H9 (cell line): ENCODE data around the gene MTRF1. TPM values are rescaled to one million over a fixed set of nuclear protein-coding genes. Genes with fewer than 3 reads are reported as not detected.

Experiments
- DNase-seq: peaks from one replicate; pipeline ENCODE4 v3.0.0-alpha.2; 2017
- H2AFZ ChIP-seq: one replicate; pipeline ENCODE4 v1.6.1; 2013; ENCODE audit warnings: mild to moderate bottlenecking, low read length, control low read depth, moderate library complexity
- H2AK5ac ChIP-seq: 2 replicates; pipeline ENCODE4 v1.6.1; 2013; ENCODE audit warnings: low read length, control low read depth, mixed read lengths; ENCODE audit not compliant: insufficient read length
- H2BK120ac ChIP-seq: one replicate; pipeline ENCODE4 v1.6.1; 2013; ENCODE audit warnings: low read depth, mild to moderate bottlenecking, low read length, control low read depth, inconsistent platforms; ENCODE audit not compliant: poor library complexity, severe bottlenecking
- H2BK12ac ChIP-seq: 2 replicates; pipeline ENCODE4 v1.6.1; 2013; ENCODE audit warnings: low read length, control low read depth, mixed read lengths, low read depth; ENCODE audit not compliant: insufficient read length
- H2BK15ac ChIP-seq: 2 replicates; pipeline ENCODE4 v1.6.1; 2013; ENCODE audit warnings: low read depth, low read length, control low read depth
- H2BK20ac ChIP-seq: one replicate; pipeline ENCODE4 v1.6.1; 2013; ENCODE audit warnings: low read depth, mild to moderate bottlenecking, low read length, control low read depth, inconsistent platforms; ENCODE audit not compliant: poor library complexity, severe bottlenecking
- H2BK5ac ChIP-seq: 2 replicates; pipeline ENCODE4 v1.6.1; 2013; ENCODE audit warnings: low read length, control low read depth, mixed read lengths; ENCODE audit not compliant: insufficient read length
- H3K14ac ChIP-seq: 2 replicates; pipeline ENCODE4 v1.6.1; 2013; ENCODE audit warnings: low read length, control low read depth; ENCODE audit not compliant: insufficient read depth
- H3K18ac ChIP-seq: 2 replicates; pipeline ENCODE4 v1.6.1; 2013; ENCODE audit warnings: low read depth, mild to moderate bottlenecking, mixed read lengths, low read length, control low read depth; ENCODE audit not compliant: insufficient read length
- H3K23ac ChIP-seq: 2 replicates; pipeline ENCODE4 v1.6.1; 2013; ENCODE audit warnings: low read length, control low read depth, mixed read lengths, low read depth; ENCODE audit not compliant: insufficient read length
- H3K23me2 ChIP-seq: 2 replicates; pipeline ENCODE4 v1.6.1; 2013; ENCODE audit warnings: low read depth, mild to moderate bottlenecking, mixed read lengths, low read length, control low read depth; ENCODE audit not compliant: insufficient read length, poor library complexity, severe bottlenecking
- H3K27ac ChIP-seq: 2 replicates; pipeline ENCODE4 v1.5.1; 2013; ENCODE audit warnings: low read length, control low read depth, mixed read lengths, low read depth; ENCODE audit not compliant: insufficient read length
- H3K27me3 ChIP-seq: 2 replicates; pipeline ENCODE4 v1.6.1; 2013; ENCODE audit warnings: low read length, control low read depth, inconsistent platforms; ENCODE audit not compliant: insufficient read depth
- H3K4ac ChIP-seq: 2 replicates; pipeline ENCODE4 v1.6.1; 2013; ENCODE audit warnings: low read depth, mild to moderate bottlenecking, control low read depth, inconsistent platforms, low read length, moderate library complexity
- H3K4me1 ChIP-seq: 2 replicates; pipeline ENCODE4 v1.6.1; 2013; ENCODE audit warnings: low read length, control low read depth, inconsistent platforms; ENCODE audit not compliant: insufficient read depth
- H3K4me2 ChIP-seq: 2 replicates; pipeline ENCODE4 v1.6.1; 2013; ENCODE audit warnings: low read length, control low read depth, mixed read lengths; ENCODE audit not compliant: insufficient read length, insufficient read depth
- H3K56ac ChIP-seq: 2 replicates; pipeline ENCODE4 v1.6.1; 2013; ENCODE audit warnings: low read depth, mild to moderate bottlenecking, mixed read lengths, low read length, control low read depth; ENCODE audit not compliant: insufficient read length
- H3K79me1 ChIP-seq: 2 replicates; pipeline ENCODE4 v1.6.1; 2013; ENCODE audit warnings: low read depth, mild to moderate bottlenecking, moderate library complexity, low read length, control low read depth, inconsistent platforms; ENCODE audit not compliant: insufficient read depth, poor library complexity, severe bottlenecking
- H3K79me2 ChIP-seq: 2 replicates; pipeline ENCODE4 v1.6.1; 2013; ENCODE audit warnings: low read length, control low read depth, inconsistent platforms; ENCODE audit not compliant: insufficient read depth
- H3K9ac ChIP-seq: 2 replicates; pipeline ENCODE4 v1.6.1; 2013; ENCODE audit warnings: low read length, control low read depth, mixed read lengths; ENCODE audit not compliant: insufficient read length; ENCODE audit errors: extremely low read depth
- H3K9me3 ChIP-seq: one replicate; pipeline ENCODE4 v1.6.1; 2013; ENCODE audit warnings: low read depth, low read length, inconsistent platforms; ENCODE audit not compliant: control insufficient read depth
- H3T11ph ChIP-seq: one replicate; pipeline ENCODE4 v1.6.1; 2013; ENCODE audit warnings: mild to moderate bottlenecking, low read length, control low read depth, inconsistent platforms
- H4K20me1 ChIP-seq: one replicate; pipeline ENCODE4 v1.6.1; 2013; ENCODE audit not compliant: control insufficient read depth, insufficient read length, insufficient read depth
- H4K5ac ChIP-seq: 2 replicates; pipeline ENCODE4 v1.6.1; 2013; ENCODE audit warnings: low read depth, mild to moderate bottlenecking, mixed read lengths, low read length, control low read depth; ENCODE audit not compliant: insufficient read length
- H4K8ac ChIP-seq: replicated peaks from 2 replicates; pipeline ENCODE4 v1.6.1; 2013; ENCODE audit warnings: low read length, control low read depth, mixed read lengths, low read depth; ENCODE audit not compliant: insufficient read length
- H4K91ac ChIP-seq: 2 replicates; pipeline ENCODE4 v1.6.1; 2013; ENCODE audit warnings: low read depth, mild to moderate bottlenecking, moderate library complexity, mixed read lengths, low read length, control low read depth; ENCODE audit not compliant: insufficient read length
- H3K27ac Mint-ChIP-seq, 3 experiments: 2 replicates in 2 of 3; 3 replicates in 1 of 3; pipeline ENCODE4 v1.8.0; 2020 to 2021; ENCODE audit warnings: mixed read lengths in 3 of 3, mild to moderate bottlenecking in 1 of 3, moderate library complexity in 1 of 3
- H3K27me3 Mint-ChIP-seq: 2 replicates; pipeline ENCODE4 v1.8.0; 2021; ENCODE audit warnings: low read depth, mild to moderate bottlenecking, moderate library complexity, mixed read lengths
- H3K36me3 Mint-ChIP-seq, 3 experiments: 2 replicates in 2 of 3; 3 replicates in 1 of 3; pipeline ENCODE4 v1.8.0; 2020 to 2021; ENCODE audit warnings: low read depth in 3 of 3, mixed read lengths in 3 of 3; ENCODE audit not compliant: insufficient read depth in 1 of 3
- H3K4me1 Mint-ChIP-seq, 2 experiments: 2 replicates each; pipeline ENCODE4 v1.8.0; 2020; ENCODE audit warnings: mixed read lengths in 2 of 2
- H3K4me3 Mint-ChIP-seq, 2 experiments: 2 replicates in 1 of 2; 3 replicates in 1 of 2; pipeline ENCODE4 v1.8.0; 2020 to 2021; ENCODE audit warnings: mild to moderate bottlenecking in 2 of 2, mixed read lengths in 2 of 2, moderate library complexity in 1 of 2
- H3K9me3 Mint-ChIP-seq, 2 experiments: 2 replicates in 1 of 2; 3 replicates in 1 of 2; pipeline ENCODE4 v1.8.0; 2020; ENCODE audit warnings: mild to moderate bottlenecking in 2 of 2, mixed read lengths in 2 of 2, moderate library complexity in 1 of 2
- WGBS: extraction: QIAGEN DNeasy Blood & Tissue Kit; methylation state at CpG from one replicate; pipeline ENCODE4 v1.1.7; 2013; ENCODE audit warnings: missing lambda C conversion rate, low lambda C conversion rate, mixed read lengths; ENCODE audit not compliant: insufficient read length; ENCODE audit errors: extremely low coverage; 5-methylcytosine and 5-hydroxymethylcytosine counted together
- total RNA-seq: library from RNA; stranded (reverse); gene quantifications from 2 replicates; pipeline ENCODE4 v1.2.1, GENCODE V29; 2021
- TF ChIP-seq, protein P1 (sequence below): fragments of 200-600 bp; sonication (generic); conservative IDR thresholded peaks from 3 replicates; pipeline ENCODE4 v1.8.0; 2021; ENCODE audit warnings: antibody characterized with exemption, mild to moderate bottlenecking

The MTRF1 gene
- total RNA-seq, 1 experiment from 2014 or later = 16.2 TPM

DNA sequence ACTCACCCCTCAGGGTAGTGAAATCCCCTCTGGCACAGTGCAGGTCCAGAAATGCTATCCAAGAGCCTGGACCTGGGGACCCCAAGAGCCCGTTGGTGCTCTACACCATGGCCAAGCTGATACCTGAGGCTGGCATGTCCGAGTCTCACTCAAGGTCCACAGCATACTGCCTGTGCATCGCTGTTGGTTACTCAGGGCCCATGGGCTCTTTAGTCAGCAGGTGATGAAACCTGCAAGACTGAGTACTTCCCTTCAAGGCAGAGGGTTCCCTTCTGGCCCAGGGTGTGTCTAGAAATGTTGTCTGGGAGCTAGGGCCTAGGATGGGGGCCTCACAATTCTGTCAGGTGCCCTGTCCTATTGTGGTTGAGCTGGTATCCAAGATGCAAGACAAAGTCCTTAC lies 49.5 kb downstream of the MTRF1 start:
- Mint-ChIP-seq H3K9me3 (peaks cover 26 to 34% of the 10 kb centered on the region in 2 experiments), H3K27me3 (no peaks in the 10 kb centered on the region)

More for the DNA sequence above, 49.5 kb downstream of the MTRF1 start:
- DNase-seq = no peak
- H3K9me3 ChIP-seq = no peaks in the 10 kb centered on the region
- peaks cover 3 to 21% (median 4%) of the 10 kb centered on the region in 3 experiments; a peak in 6 of 7 replicates for H3K36me3 Mint-ChIP-seq
- H3K9ac ChIP-seq = no peak overlapping the region
- no peak overlapping the region for H3K27ac ChIP-seq
- H3K56ac ChIP-seq = no peak overlapping the region
- H4K8ac ChIP-seq = no peak overlapping the region
- no peak overlapping the region for H3K23ac ChIP-seq
- WGBS = no CpG with 5 or more reads among the region's 3 CpGs
- no peaks in the 10 kb centered on the region for H3K79me1 ChIP-seq
- H4K91ac ChIP-seq = no peak overlapping the region
- H3K27ac Mint-ChIP-seq = no peak overlapping the region
- no peak overlapping the region for H2AK5ac ChIP-seq
- no peak overlapping the region for H2AFZ ChIP-seq
- H3K23me2 ChIP-seq = no peaks in the 10 kb centered on the region
- H3K4me1 ChIP-seq = no peaks in the 10 kb centered on the region
- H3K4me2 ChIP-seq = no peak overlapping the region
- TF ChIP-seq, protein P1, sequence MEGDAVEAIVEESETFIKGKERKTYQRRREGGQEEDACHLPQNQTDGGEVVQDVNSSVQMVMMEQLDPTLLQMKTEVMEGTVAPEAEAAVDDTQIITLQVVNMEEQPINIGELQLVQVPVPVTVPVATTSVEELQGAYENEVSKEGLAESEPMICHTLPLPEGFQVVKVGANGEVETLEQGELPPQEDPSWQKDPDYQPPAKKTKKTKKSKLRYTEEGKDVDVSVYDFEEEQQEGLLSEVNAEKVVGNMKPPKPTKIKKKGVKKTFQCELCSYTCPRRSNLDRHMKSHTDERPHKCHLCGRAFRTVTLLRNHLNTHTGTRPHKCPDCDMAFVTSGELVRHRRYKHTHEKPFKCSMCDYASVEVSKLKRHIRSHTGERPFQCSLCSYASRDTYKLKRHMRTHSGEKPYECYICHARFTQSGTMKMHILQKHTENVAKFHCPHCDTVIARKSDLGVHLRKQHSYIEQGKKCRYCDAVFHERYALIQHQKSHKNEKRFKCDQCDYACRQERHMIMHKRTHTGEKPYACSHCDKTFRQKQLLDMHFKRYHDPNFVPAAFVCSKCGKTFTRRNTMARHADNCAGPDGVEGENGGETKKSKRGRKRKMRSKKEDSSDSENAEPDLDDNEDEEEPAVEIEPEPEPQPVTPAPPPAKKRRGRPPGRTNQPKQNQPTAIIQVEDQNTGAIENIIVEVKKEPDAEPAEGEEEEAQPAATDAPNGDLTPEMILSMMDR = no peak
- no peak overlapping the region for H3K4me3 Mint-ChIP-seq
- H2BK12ac ChIP-seq = no peak overlapping the region
- H2BK20ac ChIP-seq = no peak overlapping the region
- H3K4ac ChIP-seq = no peak overlapping the region
- H3K4me1 Mint-ChIP-seq = no peaks in the 10 kb centered on the region
- H2BK120ac ChIP-seq = no peak overlapping the region
- H3K27me3 ChIP-seq = no peaks in the 10 kb centered on the region
- H2BK5ac ChIP-seq = no peak overlapping the region
- no peaks in the 10 kb centered on the region for H3K79me2 ChIP-seq
- no peak overlapping the region for H2BK15ac ChIP-seq
- H3K14ac ChIP-seq = no peak overlapping the region
- no peak overlapping the region for H3T11ph ChIP-seq
- H4K20me1 ChIP-seq = no peaks in the 10 kb centered on the region
- H4K5ac ChIP-seq = no peak overlapping the region
- H3K18ac ChIP-seq = no peak overlapping the region
